CD4-positive, alpha-beta memory T cell (primary cell): ENCODE data around the gene ZNF490. TPM values are rescaled to one million over a fixed set of nuclear protein-coding genes. Genes with fewer than 3 reads are reported as not detected.
A peak's percentile ranks its signal among the peaks of the same experiment; 100 is the strongest.

Experiments used
- CTCF ChIA-PET: fragments of 350-600 bp; sonication (Branson Sonifier 250); formaldehyde crosslinking; loops from one replicate; lab custom pipeline; 2021; ENCODE audit warnings: inconsistent platforms; ENCODE audit not compliant: partially characterized antibody; lab: Charles Lee
- POLR2A ChIA-PET: fragments of 350-600 bp; sonication (Branson Sonifier 250); formaldehyde crosslinking; loops from one replicate; lab custom pipeline; 2021; ENCODE audit not compliant: partially characterized antibody; lab: Charles Lee
- DNase-seq, 5 donors: peaks; one replicate each; pipeline versions ENCODE4 v3.0.0 to v3.0.0-alpha.2; 2020 to 2022; ENCODE audit warnings: mixed read lengths in 1 of 5
- H3K27ac ChIP-seq: one replicate; pipeline ENCODE4 v1.7.0; 2013; ENCODE audit warnings: low read depth, low read length
- H3K27me3 ChIP-seq: 2 replicates; pipeline ENCODE4 v1.7.0; 2013; ENCODE audit warnings: mild to moderate bottlenecking, low read length, moderate library complexity; ENCODE audit not compliant: insufficient read depth
- H3K36me3 ChIP-seq: 2 replicates; pipeline ENCODE4 v1.7.0; 2013; ENCODE audit warnings: mild to moderate bottlenecking, low read length, moderate library complexity; ENCODE audit not compliant: insufficient read depth
- H3K4me1 ChIP-seq: 2 replicates; pipeline ENCODE4 v1.7.0; 2013; ENCODE audit warnings: mild to moderate bottlenecking, low read length, moderate library complexity; ENCODE audit not compliant: insufficient read depth
- H3K4me3 ChIP-seq, 2 donors: one replicate each; pipeline ENCODE4 v1.7.0; 2013; ENCODE audit warnings: low read length in 2 of 2, mild to moderate bottlenecking in 1 of 2
- H3K9me3 ChIP-seq, 2 donors: one replicate each; pipeline ENCODE4 v1.7.0; 2013; ENCODE audit warnings: low read length in 2 of 2, control low read depth in 1 of 2; ENCODE audit not compliant: control insufficient read depth in 1 of 2
- H3K27ac Mint-ChIP-seq, 7 donors: one replicate each; pipeline ENCODE4 v1.8.0; 2020 to 2021; ENCODE audit warnings: mixed read lengths in 7 of 7, mild to moderate bottlenecking in 6 of 7, inconsistent platforms in 3 of 7, moderate library complexity in 3 of 7
- H3K27me3 Mint-ChIP-seq, 2 donors: one replicate each; pipeline ENCODE4 v1.8.0; 2020 to 2021; ENCODE audit warnings: mixed read lengths in 2 of 2
- H3K36me3 Mint-ChIP-seq, 2 donors: one replicate each; pipeline ENCODE4 v1.8.0; 2020 to 2021; ENCODE audit warnings: mixed read lengths in 2 of 2, inconsistent platforms in 1 of 2, mild to moderate bottlenecking in 1 of 2
- H3K4me1 Mint-ChIP-seq, 4 donors: one replicate each; pipeline ENCODE4 v1.8.0; 2020 to 2021; ENCODE audit warnings: mixed read lengths in 4 of 4, mild to moderate bottlenecking in 1 of 4
- H3K4me3 Mint-ChIP-seq, 8 donors: one replicate each; pipeline ENCODE4 v1.8.0; 2020 to 2021; ENCODE audit warnings: mixed read lengths in 8 of 8, mild to moderate bottlenecking in 7 of 8, moderate library complexity in 6 of 8, inconsistent platforms in 3 of 8
- H3K9me3 Mint-ChIP-seq, 8 donors: one replicate each; pipeline ENCODE4 v1.8.0; 2020 to 2021; ENCODE audit warnings: mixed read lengths in 8 of 8, mild to moderate bottlenecking in 5 of 8, inconsistent platforms in 3 of 8, moderate library complexity in 1 of 8
- intact Hi-C: fragments of 100-400 bp; cut with micrococcal nuclease; formaldehyde crosslinking; loops from one replicate; pipeline ENCODE4 v1.15.1; 2023
- polyA plus RNA-seq, 2 donors: library from polyadenylated mRNA; unstranded; fragments of 300-500 nt; fragmentation: Illumina TruSeq; gene quantifications; one replicate each; pipeline ENCODE4 v1.2.3, GENCODE V29; 2021
- total RNA-seq, 2 experiments: library from RNA; stranded (reverse); gene quantifications; one replicate each; pipeline ENCODE4 v1.2.3, GENCODE V29; 2021

The ZNF490 gene
- total and polyA plus RNA-seq, 4 experiments from 2014 or later = 2.2 to 11.8 (median 7.5) TPM

GRCh38 chr19:12603714-12604113 lies 6.9 kb downstream of the ZNF490 start:
- intact Hi-C loops = no loop called here
- Histone ChIP-seq H3K4me3 (no peak overlapping the region), H3K27ac (no peak overlapping the region), H3K36me3 (no peaks in the 10 kb centered on the region), H3K27me3 (no peaks in the 10 kb centered on the region), H3K4me1 (peaks cover 16% of the 10 kb centered on the region), H3K9me3 (no peaks in the 10 kb centered on the region)
- peaks cover 4 to 19% (median 9%) of the 10 kb centered on the region in 4 donors for H3K4me1 Mint-ChIP-seq
- H3K9me3 Mint-ChIP-seq = no peaks in the 10 kb centered on the region
- no peaks in the 10 kb centered on the region for H3K27me3 Mint-ChIP-seq
- H3K36me3 Mint-ChIP-seq = peaks cover 7 to 16% of the 10 kb centered on the region in 2 donors
- DNase-seq = peak; percentile 46 to 76 (median 60)
- H3K27ac Mint-ChIP-seq = peak overlapping the region; percentile 61 to 77 (median 70)
- CTCF ChIA-PET = interaction anchor here (0.7 to 1.3 kb wide), 7 partner anchors 9 to 402 kb away, joined by 3 to 6 read pairs (median 4); no protein-coding TSS in a partner anchor
- H3K4me3 Mint-ChIP-seq = peak overlapping the region in 3 of 8 donors; percentile 35 to 52 (median 50)
- POLR2A ChIA-PET = interaction anchor here (0.6 to 3.1 kb wide), 4 partner anchors 10 to 271 kb away, joined by 3 to 19 read pairs (median 3); a partner anchor contains a TSS

GRCh38 chr19:12597594-12597993 lies 13.0 kb downstream of the ZNF490 start:
- no peak overlapping the region for H3K27ac Mint-ChIP-seq
- POLR2A ChIA-PET = no interaction called here

GRCh38 chr19:12596927-12597548 lies 13.6 kb downstream of the ZNF490 start:
- no peaks in the 10 kb centered on the region for H3K4me1 ChIP-seq
- no peak for DNase-seq
- peaks cover 0 to 2% (median 0%) of the 10 kb centered on the region in 4 donors for H3K4me1 Mint-ChIP-seq
- peaks cover 4% of the 10 kb centered on the region for H3K36me3 ChIP-seq
- no peak overlapping the region for H3K27ac Mint-ChIP-seq
- intact Hi-C loops = no loop called here
- POLR2A ChIA-PET = interaction anchor here (1.3 kb wide), 1 partner anchor 73 kb away, joined by 3 read pairs; a partner anchor contains a TSS
- no peaks in the 10 kb centered on the region for H3K9me3 ChIP-seq
- H3K27me3 Mint-ChIP-seq = no peaks in the 10 kb centered on the region
- H3K27ac ChIP-seq = no peak overlapping the region
- CTCF ChIA-PET = no interaction called here
- H3K27me3 ChIP-seq = no peaks in the 10 kb centered on the region
- no peak overlapping the region for H3K4me3 ChIP-seq
- peaks cover 11 to 19% of the 10 kb centered on the region in 2 donors for H3K36me3 Mint-ChIP-seq
- H3K4me3 Mint-ChIP-seq = no peak overlapping the region
- no peaks in the 10 kb centered on the region for H3K9me3 Mint-ChIP-seq

More at GRCh38 chr19:12597594-12597993, 13.0 kb downstream of the ZNF490 start:
- Mint-ChIP-seq H3K36me3 (peaks cover 12 to 19% of the 10 kb centered on the region in 2 donors), H3K9me3 (no peaks in the 10 kb centered on the region), H3K27me3 (no peaks in the 10 kb centered on the region), H3K4me1 (peaks cover 0 to 2% (median 0%) of the 10 kb centered on the region in 4 donors), H3K4me3 (no peak overlapping the region)
- DNase-seq = no peak
- CTCF ChIA-PET = no interaction called here
- Histone ChIP-seq H3K4me1 (no peaks in the 10 kb centered on the region), H3K36me3 (peaks cover 4% of the 10 kb centered on the region), H3K27ac (no peak overlapping the region), H3K4me3 (no peak overlapping the region), H3K27me3 (no peaks in the 10 kb centered on the region), H3K9me3 (no peaks in the 10 kb centered on the region)
- intact Hi-C loops = no loop called here

GRCh38 chr19:12596485-12596884 lies 14.1 kb downstream of the ZNF490 start:
- Mint-ChIP-seq H3K27me3 (no peaks in the 10 kb centered on the region), H3K9me3 (no peaks in the 10 kb centered on the region), H3K4me1 (peaks cover 0 to 2% (median 0%) of the 10 kb centered on the region in 4 donors), H3K27ac (no peak overlapping the region), H3K36me3 (peaks cover 8 to 17% of the 10 kb centered on the region in 2 donors), H3K4me3 (no peak overlapping the region)
- Histone ChIP-seq H3K4me1 (no peaks in the 10 kb centered on the region), H3K27ac (no peak overlapping the region), H3K9me3 (no peaks in the 10 kb centered on the region), H3K4me3 (no peak overlapping the region), H3K27me3 (no peaks in the 10 kb centered on the region), H3K36me3 (peaks cover 4% of the 10 kb centered on the region)
- intact Hi-C loops = no loop called here
- POLR2A ChIA-PET = interaction anchor here (0.6 to 1.3 kb wide), 2 partner anchors 73 to 180 kb away, joined by 3 read pairs; a partner anchor contains a TSS
- no peak for DNase-seq
- CTCF ChIA-PET = no interaction called here

GRCh38 chr19:12581100-12581499 lies 29.5 kb downstream of the ZNF490 start:
- Mint-ChIP-seq H3K36me3 (peaks cover 42 to 48% of the 10 kb centered on the region in 2 donors), H3K9me3 (peaks cover 0 to 27% (median 19%) of the 10 kb centered on the region in 8 donors), H3K27me3 (no peaks in the 10 kb centered on the region), H3K4me1 (no peaks in the 10 kb centered on the region), H3K4me3 (no peak overlapping the region), H3K27ac (no peak overlapping the region)
- Histone ChIP-seq H3K4me3 (no peak overlapping the region), H3K27me3 (no peaks in the 10 kb centered on the region), H3K4me1 (no peaks in the 10 kb centered on the region), H3K36me3 (peaks cover 19% of the 10 kb centered on the region), H3K9me3 (peaks cover 0 to 15% of the 10 kb centered on the region in 2 donors), H3K27ac (no peak overlapping the region)
- POLR2A ChIA-PET = no interaction called here
- DNase-seq = no peak
- intact Hi-C loops = no loop called here
- CTCF ChIA-PET = no interaction called here

- Histone ChIP-seq H3K4me1 (no peaks in the 10 kb centered on the region), H3K4me3 (no peak overlapping the region), H3K27me3 (no peaks in the 10 kb centered on the region), H3K36me3 (peaks cover 19% of the 10 kb centered on the region), H3K27ac (no peak overlapping the region), H3K9me3 (peaks cover 0 to 15% of the 10 kb centered on the region in 2 donors)
- Mint-ChIP-seq H3K27me3 (no peaks in the 10 kb centered on the region), H3K9me3 (peaks cover 0 to 27% (median 19%) of the 10 kb centered on the region in 8 donors), H3K27ac (no peak overlapping the region), H3K4me1 (no peaks in the 10 kb centered on the region), H3K4me3 (no peak overlapping the region), H3K36me3 (peaks cover 42 to 48% of the 10 kb centered on the region in 2 donors)
- ChIA-PET POLR2A (no interaction called here), CTCF (no interaction called here)
- no peak for DNase-seq
- intact Hi-C loops = no loop called here
These were observed 30.4 kb downstream of the ZNF490 start for GRCh38 chr19:12580180-12580694.

- CTCF ChIA-PET = no interaction called here
- H3K9me3 Mint-ChIP-seq = peaks cover 0 to 27% (median 19%) of the 10 kb centered on the region in 8 donors
- intact Hi-C loops = no loop called here
- H3K9me3 ChIP-seq = peaks cover 0 to 15% of the 10 kb centered on the region in 2 donors
- H3K27me3 Mint-ChIP-seq = no peaks in the 10 kb centered on the region
- H3K4me3 Mint-ChIP-seq = no peak overlapping the region
- H3K27ac ChIP-seq = no peak overlapping the region
- H3K4me1 Mint-ChIP-seq = peaks cover 3 to 7% (median 5%) of the 10 kb centered on the region in 4 donors
- no peaks in the 10 kb centered on the region for H3K27me3 ChIP-seq
- H3K36me3 Mint-ChIP-seq = peaks cover 42 to 48% of the 10 kb centered on the region in 2 donors
- no peaks in the 10 kb centered on the region for H3K4me1 ChIP-seq
- H3K27ac Mint-ChIP-seq = no peak overlapping the region
- DNase-seq = no peak
- POLR2A ChIA-PET = interaction anchor here (0.6 kb wide), 1 partner anchor 1381 kb away, joined by 3 read pairs; no protein-coding TSS in a partner anchor
- H3K36me3 ChIP-seq = peaks cover 19% of the 10 kb centered on the region
- H3K4me3 ChIP-seq = no peak overlapping the region
These were observed 32.0 kb downstream of the ZNF490 start for GRCh38 chr19:12578641-12579040.
